ENCODE data around the gene USP47. TPM values are rescaled to one million over a fixed set of nuclear protein-coding genes. Genes with fewer than 3 reads are reported as not detected.

USP47 gene
- total RNA-seq, 1 donor from 2014 or later: 38.7 TPM

DNA sequence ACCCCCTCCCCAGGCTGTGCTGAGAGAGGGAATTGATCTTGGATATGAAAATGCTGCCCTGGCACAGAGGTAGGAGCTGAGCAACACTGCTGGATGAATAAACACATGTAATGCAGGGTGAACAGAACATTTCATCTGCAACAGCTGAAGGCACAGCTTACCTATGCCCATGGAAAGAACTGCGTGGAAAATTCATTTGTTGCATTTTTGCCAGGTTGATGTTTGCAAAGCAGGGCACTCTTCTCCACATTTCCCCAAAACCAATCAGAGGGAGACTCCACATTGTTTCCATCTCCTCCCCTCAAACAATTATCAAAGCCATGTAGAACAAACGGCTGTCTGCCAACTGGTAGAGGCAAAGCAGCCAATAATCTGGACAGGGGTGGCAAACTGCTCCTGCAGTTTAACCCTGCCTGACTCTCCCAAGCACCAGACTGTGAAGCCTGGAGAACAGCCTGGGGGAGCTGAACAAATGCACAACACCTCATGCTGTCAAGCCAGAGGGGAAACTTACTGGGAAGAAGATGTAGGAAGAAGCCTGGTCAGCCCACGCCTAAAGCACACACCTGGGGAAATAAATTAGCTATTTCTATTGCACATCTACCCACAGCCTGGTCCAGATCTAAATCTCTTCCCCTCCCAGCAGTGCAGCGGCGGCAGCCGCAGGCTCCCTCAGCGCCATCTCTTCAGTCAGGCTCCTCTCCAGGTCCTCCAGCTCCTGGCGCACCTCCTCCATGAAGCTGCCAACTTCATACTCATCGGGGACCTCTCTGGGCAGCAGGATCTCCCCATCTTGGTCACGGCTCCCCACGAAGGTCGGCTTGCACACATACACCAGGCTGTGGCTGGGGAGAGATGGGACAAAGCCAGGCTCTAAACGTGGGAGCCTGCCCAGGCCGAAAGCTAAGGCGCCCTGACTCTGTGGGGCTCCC lies 122.3 kb downstream of the USP47 start:
- intact Hi-C loops (cut with micrococcal nuclease): no loop called here

DNA sequence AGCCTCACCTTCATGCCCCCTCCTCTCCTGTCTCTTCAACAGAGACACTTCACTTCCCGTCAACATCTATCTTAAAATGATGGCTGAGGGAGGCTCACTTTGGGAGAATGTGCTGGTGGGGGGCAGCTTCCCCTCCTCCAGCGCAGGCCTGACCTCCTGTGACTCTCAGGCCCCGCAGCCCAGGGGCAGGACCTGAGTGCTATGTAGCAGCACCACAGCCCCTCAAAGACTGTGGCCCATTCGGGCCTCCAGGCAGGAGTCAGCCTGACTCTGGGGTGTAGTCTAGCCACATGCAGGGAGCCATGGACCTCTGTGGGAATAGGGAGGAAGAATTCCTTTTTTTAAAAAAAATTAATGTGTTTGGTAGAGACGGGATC lies 123.0 kb downstream of the USP47 start:
- intact Hi-C loops (cut with micrococcal nuclease): loop anchor here (5.0 kb wide), 1 partner anchor 32 kb away; no protein-coding TSS in a partner anchor

DNA sequence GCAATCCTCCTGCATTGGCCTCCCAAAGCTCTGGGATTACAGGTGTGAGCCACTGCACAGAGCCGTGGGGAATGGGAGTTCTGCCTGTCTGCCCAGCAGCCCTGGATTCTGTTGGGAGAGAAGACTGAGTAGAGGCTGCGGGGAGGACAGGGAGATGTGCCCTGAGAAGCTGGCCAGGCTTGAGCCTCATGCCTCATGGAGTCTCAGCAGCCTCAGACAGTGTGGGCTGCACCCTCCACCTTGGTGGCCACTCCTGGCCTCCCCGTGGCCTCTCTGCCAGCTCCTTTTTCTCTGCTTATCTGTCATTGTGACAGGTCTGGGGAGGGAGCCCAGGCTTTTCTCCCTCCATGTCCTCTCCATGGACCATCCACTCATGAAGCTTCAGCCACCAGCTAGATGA lies 123.4 kb downstream of the USP47 start:
- intact Hi-C loops (cut with micrococcal nuclease): loop anchor here (5.0 kb wide), 1 partner anchor 33 kb away; no protein-coding TSS in a partner anchor

DNA sequence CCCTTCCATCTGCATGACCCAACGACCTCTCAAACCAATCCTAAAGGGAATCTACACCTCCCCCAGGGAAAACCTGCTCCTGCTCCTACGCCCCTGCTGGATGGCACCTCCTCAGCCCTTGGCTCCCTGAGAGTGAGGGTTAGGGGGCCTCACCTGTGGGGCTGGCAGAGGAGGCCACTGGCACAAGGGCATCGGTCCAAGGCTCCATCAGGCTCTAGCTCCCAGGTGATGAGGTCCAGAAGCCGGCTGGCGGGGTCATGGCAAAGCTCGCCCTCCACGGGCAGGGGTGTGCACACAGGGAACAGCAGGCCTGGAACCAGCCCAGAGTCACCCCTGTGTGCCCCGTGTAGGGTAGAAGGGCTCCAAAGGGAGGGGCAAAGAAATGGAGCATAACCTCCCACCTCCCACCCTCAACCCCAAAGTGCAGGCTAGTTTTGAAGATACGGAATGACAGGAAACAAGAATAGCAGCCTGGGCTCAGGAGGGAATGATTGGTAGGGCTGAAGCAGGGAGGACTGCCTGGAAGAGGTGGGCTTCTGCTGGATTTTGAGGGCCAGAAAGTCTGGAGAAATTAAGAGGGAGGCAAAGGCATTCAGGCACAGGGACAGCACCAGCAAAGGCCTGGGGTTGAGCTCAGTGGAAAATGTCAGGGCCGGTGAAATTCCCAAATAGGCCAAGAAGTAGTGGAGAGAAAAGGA lies 124.0 kb downstream of the USP47 start:
- intact Hi-C loops (cut with micrococcal nuclease): loop anchor here (5.0 kb wide), 1 partner anchor 34 kb away; no protein-coding TSS in a partner anchor

DNA sequence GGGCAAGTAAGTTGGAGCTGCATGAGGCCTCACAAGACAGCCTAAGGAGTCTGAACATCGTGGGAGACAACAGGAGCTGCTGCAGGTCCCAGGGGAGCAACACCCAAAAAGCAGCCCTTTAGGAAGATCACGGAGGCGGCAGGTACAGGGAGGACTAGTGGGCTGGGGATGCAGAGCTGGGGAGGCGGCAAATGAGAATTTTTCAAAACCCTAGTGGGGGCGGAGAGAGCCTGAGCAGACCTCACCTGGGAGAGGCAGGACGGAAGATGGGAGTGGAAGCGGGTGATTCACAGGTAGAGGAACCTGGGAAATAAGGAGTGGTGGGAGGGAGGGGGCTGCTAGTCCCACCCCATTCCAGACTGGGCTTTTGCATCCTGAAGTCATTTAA lies 124.6 kb downstream of the USP47 start:
- intact Hi-C loops (cut with micrococcal nuclease): loop anchor here (5.0 kb wide), 1 partner anchor 34 kb away; no protein-coding TSS in a partner anchor

DNA sequence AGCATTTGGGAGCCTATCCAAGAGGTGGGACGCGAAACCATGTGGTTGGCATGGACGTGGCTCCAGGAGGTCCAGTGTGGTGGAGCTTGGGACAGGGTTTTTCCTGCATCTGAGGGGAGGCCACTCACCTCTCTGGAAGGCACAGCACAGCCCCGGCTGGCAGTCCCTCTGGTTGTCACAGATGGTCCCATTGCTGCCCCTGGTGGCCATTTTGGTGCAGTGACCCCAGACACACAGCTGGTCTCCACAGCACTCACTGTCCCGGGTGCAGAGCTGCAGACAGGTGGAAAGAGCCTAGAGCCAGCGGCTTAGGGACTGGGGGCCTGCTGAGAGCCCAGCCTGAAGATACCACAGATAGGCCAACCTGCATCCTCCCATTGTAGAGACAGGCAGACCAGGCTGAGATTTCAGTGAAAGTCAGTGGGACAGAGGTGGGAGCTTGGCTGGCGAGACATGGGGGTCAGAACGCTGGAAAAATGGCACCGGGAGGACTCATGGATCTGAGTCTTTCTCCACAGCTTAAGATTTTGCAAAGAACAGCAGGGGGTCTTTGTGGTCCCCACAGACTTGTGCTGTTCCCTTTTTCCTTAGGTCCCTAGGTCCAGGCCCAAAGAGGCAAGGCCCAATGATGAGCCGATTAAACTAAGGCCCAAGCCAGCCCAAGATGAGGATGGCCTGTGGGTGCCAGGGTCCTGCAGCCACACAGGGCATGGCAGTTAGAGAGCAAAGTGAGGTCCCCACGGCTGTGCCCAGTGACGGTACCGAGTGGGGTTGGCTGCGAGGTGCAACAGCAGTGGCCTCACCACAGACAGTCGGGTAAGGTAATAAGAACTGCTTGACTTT lies 125.3 kb downstream of the USP47 start:
- intact Hi-C loops (cut with micrococcal nuclease): loop anchor here (5.0 kb wide), 1 partner anchor 35 kb away; no protein-coding TSS in a partner anchor

DNA sequence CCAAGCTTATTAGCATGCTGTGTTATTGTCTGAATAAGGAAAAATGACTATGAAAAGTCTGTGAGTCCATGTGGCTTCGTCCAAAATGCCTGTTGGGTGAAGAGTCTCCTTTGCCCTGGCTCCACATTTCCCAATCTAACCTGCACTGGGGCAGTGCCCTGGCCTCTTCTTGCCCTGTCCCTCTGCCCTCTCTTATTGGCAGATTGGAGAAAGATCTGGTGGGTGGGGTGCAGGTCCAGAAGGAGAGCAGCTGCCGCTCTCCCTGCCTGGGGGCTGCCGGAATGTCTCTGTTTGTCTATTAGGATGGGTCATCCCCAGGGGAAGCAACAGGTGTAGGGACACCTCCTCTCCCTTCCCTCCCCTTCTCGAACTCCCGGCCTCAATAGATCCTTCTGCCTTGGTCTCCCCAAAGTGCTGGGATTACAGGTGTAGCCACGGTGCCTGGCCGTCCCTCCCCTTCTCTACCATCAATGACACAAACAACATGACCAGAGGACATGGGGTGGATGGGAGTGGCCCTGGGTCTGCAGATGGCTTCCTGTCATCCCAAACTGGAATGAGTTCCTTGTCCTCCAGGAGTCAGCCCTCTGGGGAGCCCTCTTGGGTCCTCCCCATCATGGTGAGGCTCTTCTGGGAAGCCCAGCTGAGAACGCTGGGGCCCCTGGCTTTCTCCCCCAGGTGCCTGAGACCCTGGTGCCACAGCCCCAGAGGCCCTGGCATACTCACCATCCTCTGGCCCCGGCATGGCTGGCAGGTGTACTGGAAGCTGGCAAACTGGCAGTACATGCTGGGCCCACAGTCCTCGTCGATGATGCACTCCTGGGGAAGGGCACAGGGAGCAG lies 126.1 kb downstream of the USP47 start:
- intact Hi-C loops (cut with micrococcal nuclease): loop anchor here (5.0 kb wide), 1 partner anchor 36 kb away; no protein-coding TSS in a partner anchor

DNA sequence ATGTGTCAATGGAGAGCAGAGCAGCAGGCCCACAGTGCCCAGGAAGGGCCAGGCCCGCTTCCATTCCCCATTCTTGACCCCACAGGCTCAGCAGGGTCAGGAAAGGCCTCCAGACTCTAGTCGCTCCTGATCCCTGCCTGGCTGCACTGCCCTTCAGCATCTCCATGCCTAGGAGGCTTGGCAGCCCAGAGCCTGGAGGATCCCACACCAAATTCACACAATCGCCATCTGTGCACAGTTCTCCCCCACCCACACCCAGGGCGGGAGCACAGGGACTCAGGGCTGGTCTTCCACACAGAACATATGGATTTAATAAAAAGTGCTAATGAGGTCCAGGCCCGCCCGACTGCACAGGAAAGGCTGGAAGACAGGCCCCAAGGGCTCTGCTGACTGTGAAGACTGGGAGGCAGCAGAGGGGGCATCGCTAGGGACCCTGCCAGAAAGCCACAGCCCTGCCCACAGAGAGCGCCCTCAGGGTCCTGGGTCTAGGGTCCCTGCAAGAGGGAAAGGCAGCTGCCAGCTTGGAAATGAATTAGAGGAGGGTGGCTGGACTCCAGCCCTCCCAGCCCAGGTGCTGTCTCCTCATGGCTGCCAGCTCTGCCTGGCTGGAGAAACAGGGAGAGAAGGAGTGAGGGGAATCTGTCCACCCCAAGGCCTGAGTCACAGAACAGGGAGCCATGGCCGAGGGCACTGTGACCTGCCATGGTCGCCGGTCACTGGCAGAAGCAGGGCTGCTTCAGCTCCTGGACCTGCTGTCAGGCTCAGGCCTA lies 126.9 kb downstream of the USP47 start:
- intact Hi-C loops (cut with micrococcal nuclease): loop anchor here (5.0 kb wide), 1 partner anchor 36 kb away; no protein-coding TSS in a partner anchor

DNA sequence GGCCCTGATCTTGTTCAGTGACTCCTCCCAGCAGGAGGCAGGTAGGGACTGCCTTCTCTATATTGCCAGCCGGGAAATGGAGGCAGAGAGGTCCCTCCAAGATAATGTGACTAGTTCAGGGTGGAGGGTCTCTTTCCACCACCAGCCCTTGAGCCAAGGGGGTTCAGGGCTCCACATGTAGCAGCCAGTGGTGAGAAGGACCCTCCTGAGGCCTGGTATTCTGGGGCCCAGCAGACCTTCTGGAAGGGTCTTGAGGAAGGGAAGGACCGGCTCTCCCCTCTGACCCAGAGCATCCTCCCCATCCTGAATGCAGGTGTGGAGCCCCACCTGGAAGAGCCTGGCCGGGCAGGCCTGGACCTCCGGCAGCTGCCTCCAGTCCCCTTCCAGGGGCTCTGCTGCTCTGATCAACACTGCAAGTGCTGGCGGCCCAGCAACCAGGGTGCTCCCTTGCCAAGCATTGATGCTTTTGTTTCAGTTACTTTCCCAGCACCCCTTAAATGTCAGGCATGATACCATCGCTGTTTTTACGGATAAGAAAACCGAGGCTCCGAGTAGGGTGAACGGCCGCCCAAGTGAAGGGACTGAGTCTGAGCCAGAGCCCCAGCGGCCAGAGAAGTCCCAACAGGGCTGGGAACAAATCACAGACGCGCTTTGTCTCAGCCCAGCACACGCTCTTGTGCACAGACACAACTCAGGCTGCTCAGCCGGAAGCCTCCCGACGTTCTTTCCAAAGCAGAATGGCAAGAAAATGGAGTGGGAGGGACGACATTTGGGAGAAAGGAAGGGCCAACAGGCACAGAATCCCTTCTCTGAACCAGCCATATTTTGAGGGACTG lies 127.8 kb downstream of the USP47 start:
- intact Hi-C loops (cut with micrococcal nuclease): loop anchor here (5.0 kb wide), 1 partner anchor 37 kb away; no protein-coding TSS in a partner anchor

DNA sequence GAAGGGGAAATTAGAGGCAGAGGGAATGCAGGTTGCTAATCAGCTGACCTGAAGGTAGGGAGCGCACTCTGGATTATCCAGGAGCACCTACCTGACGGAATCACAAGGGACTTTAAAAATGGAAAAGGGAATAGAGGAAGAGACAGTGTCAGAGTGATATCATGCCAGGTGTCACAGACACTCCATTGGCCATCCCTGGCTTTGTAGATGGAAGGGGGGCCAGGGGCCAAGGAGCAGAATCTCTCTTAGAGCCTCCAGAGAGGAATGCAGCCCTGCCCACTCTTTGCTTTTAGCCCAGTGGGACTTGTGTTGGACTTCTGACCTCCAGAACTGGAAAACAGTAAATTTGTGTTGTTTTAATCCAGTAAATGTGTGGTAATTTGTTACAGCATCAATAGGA lies 128.8 kb downstream of the USP47 start:
- intact Hi-C loops (cut with micrococcal nuclease): no loop called here

DNA sequence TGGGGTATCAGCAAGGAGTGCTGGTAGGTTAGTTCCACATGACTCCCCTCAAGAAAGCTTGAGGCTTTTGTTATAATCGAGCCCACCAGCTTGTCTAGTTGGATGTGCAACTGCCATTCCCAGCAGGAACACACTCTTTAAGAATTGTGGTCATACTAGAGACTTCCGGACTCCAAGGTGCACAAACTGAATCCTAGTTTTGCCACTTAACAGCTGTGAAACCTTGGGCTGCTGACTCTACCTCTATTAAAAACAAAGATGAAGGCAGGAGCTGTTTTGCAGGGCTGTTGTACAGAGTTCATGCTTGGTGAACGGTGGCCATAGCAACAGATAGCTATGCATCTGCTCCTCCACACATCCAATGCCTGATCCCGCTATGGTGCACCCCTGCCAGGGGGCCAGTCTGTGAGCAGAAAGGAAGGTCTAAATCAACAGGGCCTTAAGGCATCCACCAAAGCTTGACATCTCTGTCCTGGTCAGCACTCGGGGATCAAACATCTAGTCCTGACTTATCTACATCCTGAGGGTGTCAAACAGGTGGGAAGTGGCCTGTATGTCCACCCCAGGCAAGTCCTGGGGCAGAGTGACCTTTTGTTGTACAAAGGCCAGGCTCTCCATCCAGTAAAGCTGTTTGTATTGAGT lies 130.3 kb downstream of the USP47 start:
- intact Hi-C loops (cut with micrococcal nuclease): no loop called here

DNA sequence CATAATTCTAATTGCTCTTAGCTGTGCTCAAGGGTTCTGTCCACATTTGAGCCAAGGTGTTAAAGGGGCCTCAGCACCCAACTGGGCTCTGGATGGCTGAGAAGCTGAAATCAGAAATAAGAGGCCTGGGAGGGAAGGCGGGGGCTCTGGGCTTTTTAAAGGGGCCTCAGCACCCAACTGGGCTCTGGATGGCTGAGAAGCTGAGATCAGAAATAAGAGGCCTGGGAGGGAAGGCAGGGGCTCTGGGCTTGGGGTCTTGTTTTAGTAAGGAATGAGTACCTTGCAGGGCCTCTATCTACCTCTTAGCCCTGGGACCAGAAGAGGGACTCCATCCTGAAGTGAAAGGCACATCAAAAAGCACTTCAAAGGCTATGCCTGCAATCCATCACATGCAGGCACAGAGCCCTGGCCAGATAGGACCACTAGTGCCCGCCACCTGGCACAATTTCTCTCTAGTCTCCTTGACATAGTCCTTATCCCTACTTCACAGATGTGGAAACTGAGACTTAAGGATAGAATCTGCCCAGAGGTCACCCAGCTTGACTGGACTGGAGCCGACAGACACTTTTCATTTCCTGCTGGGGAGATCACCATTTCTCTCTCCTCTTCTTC lies 131.1 kb downstream of the USP47 start:
- intact Hi-C loops (cut with micrococcal nuclease): no loop called here

DNA sequence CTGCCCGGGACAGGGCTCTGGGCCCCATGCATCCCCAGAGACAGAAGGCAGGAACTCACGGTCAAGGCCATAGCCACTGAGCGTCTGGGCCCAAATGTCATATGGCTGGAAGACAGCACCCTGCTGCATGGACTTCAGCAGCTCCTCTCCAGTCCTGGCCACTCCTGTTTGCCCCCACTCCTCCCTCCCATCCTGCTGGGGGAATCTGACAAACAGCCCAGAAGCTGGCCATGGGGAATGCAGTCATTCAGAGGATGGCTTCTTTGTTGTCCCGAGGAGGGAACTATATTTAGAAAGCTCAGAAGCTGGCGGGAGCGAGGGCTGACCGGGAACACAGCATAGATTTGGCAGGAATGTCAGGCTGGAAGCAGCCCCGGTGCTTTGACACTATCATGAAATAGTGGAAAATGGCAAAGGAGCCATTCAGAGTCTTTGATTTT lies 131.6 kb downstream of the USP47 start:
- intact Hi-C loops (cut with micrococcal nuclease): no loop called here

DNA sequence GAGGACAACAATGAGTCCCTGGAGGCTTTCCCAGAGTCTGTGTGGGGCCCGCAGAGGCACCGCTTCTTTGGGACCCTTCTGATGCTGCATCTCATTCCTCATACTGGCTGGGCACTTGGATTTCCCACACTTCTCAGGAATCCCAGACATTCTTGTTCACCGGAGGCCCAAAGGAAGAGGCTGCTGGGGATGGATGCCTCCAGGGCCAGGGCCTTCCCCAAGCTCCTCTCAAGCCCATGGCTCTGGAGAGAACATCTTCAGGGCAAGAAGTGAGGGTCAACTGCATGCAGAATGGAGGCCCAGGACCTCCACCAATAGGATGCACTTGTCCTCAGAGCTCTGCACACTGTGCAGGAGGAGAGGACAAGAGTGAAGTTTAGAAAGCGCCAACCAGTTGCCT lies 132.1 kb downstream of the USP47 start:
- intact Hi-C loops (cut with micrococcal nuclease): no loop called here

DNA sequence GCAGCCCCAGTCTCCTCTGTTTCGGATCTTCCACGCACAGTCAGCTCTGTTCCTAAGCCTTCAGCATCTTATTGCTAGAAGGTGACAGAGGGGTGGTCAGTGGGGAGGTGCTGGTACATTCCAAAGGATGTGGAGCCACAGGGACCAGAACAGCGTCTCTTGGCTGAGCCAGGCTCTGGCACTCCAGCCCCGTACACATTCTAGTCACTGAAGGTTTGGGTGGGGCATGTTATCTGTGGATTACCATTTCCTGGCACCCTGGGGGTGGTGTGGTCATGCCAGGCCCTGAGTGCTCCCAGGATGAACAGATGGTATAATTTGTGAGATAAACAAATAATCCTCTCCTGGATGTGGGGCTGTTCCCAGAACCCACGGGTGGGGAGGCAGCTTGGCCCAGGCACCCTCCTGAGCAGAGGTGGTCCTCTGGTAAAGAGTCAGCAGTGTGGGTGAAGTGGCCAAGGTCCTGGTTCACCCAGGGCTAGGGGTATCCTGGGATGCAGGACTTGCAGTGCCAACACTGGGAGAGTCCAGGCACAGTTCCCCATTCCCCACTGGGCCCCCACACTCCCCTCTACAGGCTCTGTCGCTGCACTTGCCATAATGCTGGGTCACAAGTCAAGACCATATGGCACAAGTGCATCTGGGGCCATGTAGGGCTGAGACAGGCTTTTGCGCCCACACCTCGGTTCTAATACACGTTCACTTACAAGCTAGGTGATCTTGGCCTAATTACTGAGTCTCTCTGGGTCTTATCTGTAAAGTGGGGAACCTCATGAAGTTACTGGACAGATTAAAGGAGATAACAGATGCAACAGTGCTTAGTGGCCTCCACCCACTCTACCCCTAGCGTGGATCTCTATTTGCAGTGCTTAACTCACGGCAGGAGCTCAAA lies 133.7 kb downstream of the USP47 start:
- intact Hi-C loops (cut with micrococcal nuclease): no loop called here

DNA sequence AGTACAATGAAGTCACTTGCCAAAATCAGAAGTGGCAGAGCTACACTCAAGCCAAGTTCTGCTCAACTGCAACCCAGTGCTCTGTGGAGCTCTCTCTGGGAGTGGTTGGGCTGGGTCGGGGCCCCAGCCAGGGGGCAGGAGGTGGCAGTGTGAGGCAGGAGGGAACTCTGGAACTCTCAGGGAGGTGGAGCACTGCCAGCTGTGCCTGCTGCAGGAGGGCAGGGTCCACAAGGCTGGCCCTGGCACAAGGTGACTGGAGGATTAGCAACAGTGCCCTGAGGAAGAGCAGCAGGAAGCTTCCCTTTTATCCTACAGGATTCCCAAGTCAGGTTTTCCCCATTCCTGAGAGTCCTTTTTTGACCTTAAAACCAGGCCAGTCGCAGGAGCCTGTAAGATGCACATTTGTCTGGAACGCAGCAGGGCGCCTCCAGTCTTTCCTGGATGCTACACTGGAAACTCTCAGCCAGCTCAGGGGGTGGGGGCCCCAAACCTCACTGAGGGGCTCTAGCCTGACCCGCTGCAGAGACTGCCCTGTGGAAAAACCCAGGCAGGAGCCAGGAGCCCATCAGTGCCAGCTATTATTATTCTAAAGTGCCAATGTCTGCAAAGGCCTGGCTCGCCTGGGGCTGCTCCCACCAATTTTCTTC lies 134.8 kb downstream of the USP47 start:
- intact Hi-C loops (cut with micrococcal nuclease): no loop called here

All from T-helper 2 cell treated with Interferon-gamma antibody and Interleukin-4, amounts not matched to agents 100 ng/mL and 5 ng/mL, for 36 hours (primary cell).